ENCODE data around the gene HEXD. TPM values are rescaled to one million over a fixed set of nuclear protein-coding genes. Genes with fewer than 3 reads are reported as not detected.
"Not testable (repeated sequence)": the region's sequence is repeated elsewhere in the genome, so short reads cannot be mapped to it uniquely, and the experiment has no call there.

The HEXD gene
- total and polyA plus RNA-seq, 11 donors = 9.9 to 24.1 (median 15.1) TPM

DNA sequence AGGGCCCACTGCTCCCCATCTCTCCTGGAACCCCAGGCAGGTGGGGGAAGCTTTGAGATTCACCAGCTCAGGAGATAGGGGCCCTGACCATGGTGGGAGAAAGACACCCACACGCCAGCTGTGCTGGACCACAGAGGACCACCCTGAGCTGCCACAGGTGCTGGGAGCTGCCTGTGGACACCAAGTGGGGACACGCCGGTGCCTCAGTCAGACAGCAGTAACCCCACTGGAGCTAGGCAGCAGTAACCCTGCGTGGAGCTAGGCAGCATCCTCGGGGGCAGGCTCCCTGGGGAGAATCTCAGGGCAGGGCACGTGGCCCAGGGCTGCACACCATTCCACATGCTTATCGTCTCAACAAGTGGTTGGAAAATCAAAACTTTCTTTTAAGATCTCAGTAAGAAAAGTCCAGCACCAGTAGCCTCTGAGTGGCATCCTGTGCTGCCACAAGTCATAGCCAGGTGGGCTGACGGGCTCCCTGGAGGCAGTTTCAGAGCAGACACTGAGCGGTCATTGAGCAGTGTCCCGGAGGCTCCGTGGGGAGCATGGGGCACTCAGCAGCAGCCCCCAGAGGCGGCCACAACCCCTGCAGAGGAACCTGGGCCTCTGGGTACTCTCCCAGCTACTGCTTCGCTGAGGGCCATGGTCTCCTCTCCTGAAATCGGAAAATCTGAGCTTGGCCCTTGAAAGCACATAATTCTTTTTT is 8.0 kb upstream of the HEXD start:
- no peak for ATAC-seq
- Histone ChIP-seq H3K4me1 (peaks cover 0 to 23% (median 8%) of the 10 kb centered on the region in 12 donors), H3K27me3 (no peaks in the 10 kb centered on the region), H3K27ac (no peak overlapping the region), H3K9me3 (no peaks in the 10 kb centered on the region), H3K36me3 (peaks cover 0 to 11% (median 0%) of the 10 kb centered on the region in 9 donors), H3K4me3 (no peak overlapping the region)
- DNase-seq = peak in 1 of 5 donors; percentile 21
- 84 to 93% (median 92%) methylated on average over 10 to 14 of the region's 14 CpGs for WGBS, 4 donors
- no peak for TF ChIP-seq POLR2A (IDR thresholded peaks at IDR 0.05)
- TF ChIP-seq, protein P1, sequence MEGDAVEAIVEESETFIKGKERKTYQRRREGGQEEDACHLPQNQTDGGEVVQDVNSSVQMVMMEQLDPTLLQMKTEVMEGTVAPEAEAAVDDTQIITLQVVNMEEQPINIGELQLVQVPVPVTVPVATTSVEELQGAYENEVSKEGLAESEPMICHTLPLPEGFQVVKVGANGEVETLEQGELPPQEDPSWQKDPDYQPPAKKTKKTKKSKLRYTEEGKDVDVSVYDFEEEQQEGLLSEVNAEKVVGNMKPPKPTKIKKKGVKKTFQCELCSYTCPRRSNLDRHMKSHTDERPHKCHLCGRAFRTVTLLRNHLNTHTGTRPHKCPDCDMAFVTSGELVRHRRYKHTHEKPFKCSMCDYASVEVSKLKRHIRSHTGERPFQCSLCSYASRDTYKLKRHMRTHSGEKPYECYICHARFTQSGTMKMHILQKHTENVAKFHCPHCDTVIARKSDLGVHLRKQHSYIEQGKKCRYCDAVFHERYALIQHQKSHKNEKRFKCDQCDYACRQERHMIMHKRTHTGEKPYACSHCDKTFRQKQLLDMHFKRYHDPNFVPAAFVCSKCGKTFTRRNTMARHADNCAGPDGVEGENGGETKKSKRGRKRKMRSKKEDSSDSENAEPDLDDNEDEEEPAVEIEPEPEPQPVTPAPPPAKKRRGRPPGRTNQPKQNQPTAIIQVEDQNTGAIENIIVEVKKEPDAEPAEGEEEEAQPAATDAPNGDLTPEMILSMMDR (IDR thresholded peaks at IDR 0.05) = no peak
- intact Hi-C loops (cut with DNase I) = loop anchor here in 2 of 10 donors (5.0 kb wide), 3 partner anchors 38 to 198 kb away; partner anchors contain the start of genes CCDC57 (in 1 of the 2) and UTS2R (in 1 of the 2)

DNA sequence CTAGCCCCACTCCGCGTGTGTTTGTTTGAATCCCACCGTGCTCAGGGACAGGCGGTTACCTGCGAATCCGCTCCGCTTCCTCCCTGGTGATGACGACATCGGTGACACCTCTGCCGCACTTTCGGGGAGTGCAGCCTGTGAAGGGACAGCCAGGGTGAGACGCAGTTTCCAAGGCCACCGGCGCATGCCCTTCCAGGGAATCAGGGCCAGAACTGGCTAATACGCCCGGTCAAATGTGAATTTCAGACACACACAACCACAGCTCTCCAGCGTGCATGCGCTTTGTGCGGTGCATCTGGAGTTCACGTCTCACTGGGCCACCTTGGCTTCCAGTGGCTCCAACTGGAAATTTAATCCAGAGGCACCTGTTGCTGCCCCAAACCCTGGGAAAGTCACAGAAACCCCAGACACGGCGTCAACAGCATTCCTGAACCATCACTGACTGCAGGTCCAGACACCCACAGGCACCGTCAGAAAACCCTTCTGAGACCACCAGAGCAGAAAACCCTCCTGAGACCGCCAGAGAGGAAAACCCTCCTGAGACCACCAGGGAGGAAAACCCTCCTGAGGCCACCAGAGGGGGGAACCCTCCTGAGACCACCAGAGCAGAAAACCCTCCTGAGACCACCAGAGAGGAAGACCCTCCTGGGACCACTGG is 6.6 kb upstream of the HEXD start:
- Histone ChIP-seq H3K4me1 (peaks cover 0 to 23% (median 8%) of the 10 kb centered on the region in 12 donors), H3K4me3 (no peak overlapping the region), H3K27me3 (no peaks in the 10 kb centered on the region), H3K27ac (no peak overlapping the region), H3K36me3 (peaks cover 0 to 11% (median 0%) of the 10 kb centered on the region in 9 donors), H3K9me3 (no peaks in the 10 kb centered on the region)
- WGBS, 4 donors = 94 to 96% (median 95%) methylated on average over 24 of the region's 24 CpGs
- TF ChIP-seq, protein P1 (IDR thresholded peaks at IDR 0.05) = no peak
- TF ChIP-seq POLR2A (IDR thresholded peaks at IDR 0.05) = no peak
- ATAC-seq (no peak), DNase-seq (peak in 1 of 5 donors; percentile 22)
- intact Hi-C loops (cut with DNase I) = loop anchor here in 2 of 10 donors (5.0 kb wide), 3 partner anchors 39 to 199 kb away; partner anchors contain the start of genes CCDC57 (in 1 of the 2) and UTS2R (in 1 of the 2)

DNA sequence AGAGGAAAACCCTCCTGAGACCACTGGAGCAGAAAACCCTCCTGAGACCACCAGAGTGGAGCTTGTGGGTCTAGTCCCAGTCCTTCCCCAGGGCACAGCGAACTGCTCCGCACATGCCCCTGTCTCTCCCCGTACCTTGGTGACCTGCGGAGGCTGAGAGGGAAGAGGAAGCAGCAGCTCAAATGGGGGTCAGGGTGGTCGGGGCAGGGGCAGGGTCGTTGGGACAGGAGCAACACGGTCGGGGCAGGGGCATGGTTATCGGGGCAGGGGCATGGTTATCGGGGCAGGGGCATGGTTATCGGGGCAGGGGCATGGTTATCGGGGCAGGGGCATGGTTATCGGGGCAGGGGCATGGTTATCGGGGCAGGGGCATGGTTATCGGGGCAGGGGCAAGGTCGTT is 6.1 kb upstream of the HEXD start:
- not testable (repeated sequence) for H3K27me3 ChIP-seq, H3K9me3 ChIP-seq, ATAC-seq, H3K4me3 ChIP-seq, H3K27ac ChIP-seq
- peak in 1 of 5 donors; percentile 11 for DNase-seq
- Histone ChIP-seq H3K4me1 (peaks cover 0 to 22% (median 7%) of the 10 kb centered on the region in 12 donors), H3K36me3 (peaks cover 0 to 11% (median 0%) of the 10 kb centered on the region in 9 donors)
- 89 to 93% (median 92%) methylated on average over 16 of the region's 16 CpGs for WGBS, 4 donors
- intact Hi-C loops (cut with DNase I) = loop anchor here in 2 of 10 donors (5.0 kb wide), 3 partner anchors 40 to 200 kb away; partner anchors contain the start of genes CCDC57 (in 1 of the 2) and UTS2R (in 1 of the 2)

DNA sequence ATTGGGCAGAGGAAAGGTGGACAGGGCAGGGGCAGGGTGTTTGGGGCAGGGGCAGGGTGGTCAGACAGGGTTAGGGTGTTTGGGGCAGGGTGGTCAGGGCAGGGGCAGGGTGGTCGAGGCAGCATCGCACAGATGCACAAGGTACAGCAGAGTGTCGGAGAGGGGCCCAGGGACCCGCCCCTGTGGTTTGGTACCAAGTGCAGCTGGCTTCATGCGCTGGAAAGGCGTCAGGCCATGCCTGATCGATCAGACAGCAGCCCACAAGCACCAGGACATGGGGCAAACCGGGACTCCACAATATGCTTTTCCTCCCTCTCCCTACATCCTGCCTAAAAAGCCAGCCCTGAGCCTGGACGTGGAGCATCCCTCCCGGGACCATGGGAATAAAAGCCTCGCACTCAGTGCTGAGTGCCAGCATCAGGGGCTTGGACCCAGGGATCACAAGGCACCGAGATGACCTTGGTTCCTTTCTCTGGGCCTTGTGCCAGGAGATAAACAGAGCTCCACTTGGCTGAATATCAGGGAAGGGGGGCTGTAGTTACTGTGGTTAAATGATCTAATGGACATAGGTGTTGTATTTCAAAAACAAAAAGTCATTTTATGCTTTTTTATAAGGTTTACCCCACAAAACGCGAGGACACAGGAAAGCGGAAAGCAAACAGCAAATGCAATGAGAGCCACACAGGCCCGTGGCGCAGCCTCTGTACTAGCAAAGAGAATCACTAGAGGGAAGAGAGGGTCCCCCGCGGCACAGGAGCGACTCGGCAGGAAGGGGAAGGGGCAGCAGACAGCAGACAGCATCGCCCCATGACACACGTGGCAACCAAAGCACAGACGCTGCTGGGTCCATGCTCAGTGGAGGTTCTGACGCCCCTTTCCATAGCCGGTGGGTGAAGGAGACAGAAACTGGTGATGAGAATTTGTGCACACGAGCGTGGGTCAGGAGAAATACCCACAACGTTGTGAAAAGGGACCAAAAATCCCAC is 5.3 kb upstream of the HEXD start:
- no peaks in the 10 kb centered on the region for H3K27me3 ChIP-seq
- WGBS, 4 donors = 79 to 82% (median 80%) methylated on average over 28 to 29 of the region's 29 CpGs
- intact Hi-C loops (cut with DNase I) = loop anchor here in 2 of 10 donors (5.0 kb wide), 3 partner anchors 41 to 201 kb away; partner anchors contain the start of genes CCDC57 (in 1 of the 2) and UTS2R (in 1 of the 2)
- DNase-seq (peak in 2 of 5 donors; percentile 21 to 35), ATAC-seq (peak in 1 of 4 donors; percentile 27)
- H3K27ac ChIP-seq = no peak overlapping the region
- no peaks in the 10 kb centered on the region for H3K9me3 ChIP-seq
- TF ChIP-seq POLR2A (IDR thresholded peaks at IDR 0.05) = no peak
- TF ChIP-seq, protein P1 (IDR thresholded peaks at IDR 0.05) = no peak
- H3K36me3 ChIP-seq = peaks cover 0 to 11% (median 0%) of the 10 kb centered on the region in 9 donors
- H3K4me1 ChIP-seq = peaks cover 1 to 20% (median 10%) of the 10 kb centered on the region in 12 donors
- H3K4me3 ChIP-seq = no peak overlapping the region
